Measurements from ENCODE around the gene PLIN4.

DNA sequence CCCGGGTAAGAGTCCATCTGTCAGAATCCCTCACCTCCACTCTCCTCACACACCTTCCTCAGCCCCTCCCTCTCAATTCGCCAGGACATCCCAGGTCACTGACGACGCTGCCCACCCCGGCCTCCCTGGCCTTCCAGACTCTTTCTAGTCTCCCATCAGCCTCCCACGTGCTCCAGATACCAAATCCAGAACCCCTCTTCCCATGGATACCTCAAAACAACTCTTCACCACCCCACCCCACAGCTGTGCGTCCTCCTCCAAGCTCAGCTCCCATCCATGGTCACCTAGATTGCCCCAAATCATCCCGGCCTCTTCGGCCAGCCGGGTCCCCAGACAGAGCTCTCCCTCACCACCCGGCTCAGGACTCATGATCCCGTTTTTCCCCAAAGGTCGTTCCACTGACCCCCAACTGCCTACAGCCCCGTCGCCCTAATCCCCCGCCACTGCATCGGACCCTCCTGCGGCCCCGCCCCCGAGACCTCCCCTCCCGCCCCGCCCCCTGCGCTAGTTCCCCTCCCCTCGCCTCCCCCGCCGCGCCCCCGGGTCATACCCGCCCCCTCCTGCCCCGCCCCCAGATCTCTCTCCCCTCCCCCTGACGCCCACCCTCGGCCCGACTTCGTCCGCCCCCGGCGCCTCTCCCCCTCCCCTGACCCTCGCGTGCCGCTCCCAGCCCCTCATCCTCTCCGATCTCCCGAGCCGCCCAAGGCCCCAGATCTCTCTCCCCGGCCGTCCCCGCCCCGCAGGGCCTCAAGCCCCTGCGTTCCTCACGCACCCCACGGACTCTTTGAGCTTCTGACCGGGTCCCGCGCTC, 61.2 kb downstream of the PLIN4 start:
- no peak for TF ChIP-seq ETV6 (conservative IDR thresholded peaks at IDR 0.05 in 1 of 2, IDR thresholded peaks at IDR 0.05 in 1 of 2; ENCODE audit: borderline replicate concordance in 1 of 2, low read depth in 1 of 2)
- TF ChIP-seq CREM (IDR thresholded peaks at IDR 0.05; ENCODE audit: low read depth): no peak
- TF ChIP-seq, protein P1, sequence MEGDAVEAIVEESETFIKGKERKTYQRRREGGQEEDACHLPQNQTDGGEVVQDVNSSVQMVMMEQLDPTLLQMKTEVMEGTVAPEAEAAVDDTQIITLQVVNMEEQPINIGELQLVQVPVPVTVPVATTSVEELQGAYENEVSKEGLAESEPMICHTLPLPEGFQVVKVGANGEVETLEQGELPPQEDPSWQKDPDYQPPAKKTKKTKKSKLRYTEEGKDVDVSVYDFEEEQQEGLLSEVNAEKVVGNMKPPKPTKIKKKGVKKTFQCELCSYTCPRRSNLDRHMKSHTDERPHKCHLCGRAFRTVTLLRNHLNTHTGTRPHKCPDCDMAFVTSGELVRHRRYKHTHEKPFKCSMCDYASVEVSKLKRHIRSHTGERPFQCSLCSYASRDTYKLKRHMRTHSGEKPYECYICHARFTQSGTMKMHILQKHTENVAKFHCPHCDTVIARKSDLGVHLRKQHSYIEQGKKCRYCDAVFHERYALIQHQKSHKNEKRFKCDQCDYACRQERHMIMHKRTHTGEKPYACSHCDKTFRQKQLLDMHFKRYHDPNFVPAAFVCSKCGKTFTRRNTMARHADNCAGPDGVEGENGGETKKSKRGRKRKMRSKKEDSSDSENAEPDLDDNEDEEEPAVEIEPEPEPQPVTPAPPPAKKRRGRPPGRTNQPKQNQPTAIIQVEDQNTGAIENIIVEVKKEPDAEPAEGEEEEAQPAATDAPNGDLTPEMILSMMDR (IDR thresholded peaks at IDR 0.05 in 2 of 3, conservative IDR thresholded peaks at IDR 0.05 in 1 of 3; ENCODE audit: control insufficient read depth in 2 of 3, extremely low read depth in 1 of 3, insufficient read depth in 1 of 3, low read depth in 3 of 3, low read length in 3 of 3): no peak
- TF ChIP-seq ZZZ3 (IDR thresholded peaks at IDR 0.05; ENCODE audit: control insufficient read depth, insufficient read length, low read depth): no peak
- no peak for TF ChIP-seq EP300 (IDR thresholded peaks at IDR 0.05; ENCODE audit: borderline replicate concordance in 1 of 2, control insufficient read depth in 1 of 2, low read depth in 2 of 2, low read length in 2 of 2)
- TF ChIP-seq, protein P2, sequence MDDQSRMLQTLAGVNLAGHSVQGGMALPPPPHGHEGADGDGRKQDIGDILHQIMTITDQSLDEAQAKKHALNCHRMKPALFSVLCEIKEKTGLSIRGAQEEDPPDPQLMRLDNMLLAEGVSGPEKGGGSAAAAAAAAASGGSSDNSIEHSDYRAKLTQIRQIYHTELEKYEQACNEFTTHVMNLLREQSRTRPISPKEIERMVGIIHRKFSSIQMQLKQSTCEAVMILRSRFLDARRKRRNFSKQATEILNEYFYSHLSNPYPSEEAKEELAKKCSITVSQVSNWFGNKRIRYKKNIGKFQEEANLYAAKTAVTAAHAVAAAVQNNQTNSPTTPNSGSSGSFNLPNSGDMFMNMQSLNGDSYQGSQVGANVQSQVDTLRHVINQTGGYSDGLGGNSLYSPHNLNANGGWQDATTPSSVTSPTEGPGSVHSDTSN (IDR thresholded peaks at IDR 0.05; ENCODE audit: insufficient replicate concordance, low read depth, low read length): no peak
- no peak for TF ChIP-seq NRF1 (conservative IDR thresholded peaks at IDR 0.05; ENCODE audit: low read depth, low read length)
- TF ChIP-seq RAD21 (IDR thresholded peaks at IDR 0.05; ENCODE audit: insufficient read depth, low read depth, low read length): no peak
- TF ChIP-seq, protein P3, sequence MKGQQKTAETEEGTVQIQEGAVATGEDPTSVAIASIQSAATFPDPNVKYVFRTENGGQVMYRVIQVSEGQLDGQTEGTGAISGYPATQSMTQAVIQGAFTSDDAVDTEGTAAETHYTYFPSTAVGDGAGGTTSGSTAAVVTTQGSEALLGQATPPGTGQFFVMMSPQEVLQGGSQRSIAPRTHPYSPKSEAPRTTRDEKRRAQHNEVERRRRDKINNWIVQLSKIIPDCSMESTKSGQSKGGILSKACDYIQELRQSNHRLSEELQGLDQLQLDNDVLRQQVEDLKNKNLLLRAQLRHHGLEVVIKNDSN (IDR thresholded peaks at IDR 0.05; ENCODE audit: borderline replicate concordance, extremely low read length, insufficient read depth, low read depth, low read length): no peak
- TF ChIP-seq, protein P4, sequence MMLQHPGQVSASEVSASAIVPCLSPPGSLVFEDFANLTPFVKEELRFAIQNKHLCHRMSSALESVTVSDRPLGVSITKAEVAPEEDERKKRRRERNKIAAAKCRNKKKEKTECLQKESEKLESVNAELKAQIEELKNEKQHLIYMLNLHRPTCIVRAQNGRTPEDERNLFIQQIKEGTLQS (IDR thresholded peaks at IDR 0.05; ENCODE audit: borderline replicate concordance, extremely low read depth, low read depth, low read length): no peak
- TF ChIP-seq, protein P5, sequence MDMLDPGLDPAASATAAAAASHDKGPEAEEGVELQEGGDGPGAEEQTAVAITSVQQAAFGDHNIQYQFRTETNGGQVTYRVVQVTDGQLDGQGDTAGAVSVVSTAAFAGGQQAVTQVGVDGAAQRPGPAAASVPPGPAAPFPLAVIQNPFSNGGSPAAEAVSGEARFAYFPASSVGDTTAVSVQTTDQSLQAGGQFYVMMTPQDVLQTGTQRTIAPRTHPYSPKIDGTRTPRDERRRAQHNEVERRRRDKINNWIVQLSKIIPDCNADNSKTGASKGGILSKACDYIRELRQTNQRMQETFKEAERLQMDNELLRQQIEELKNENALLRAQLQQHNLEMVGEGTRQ (IDR thresholded peaks at IDR 0.05; ENCODE audit: borderline replicate concordance, low read depth, low read length): no peak
- no peak for TF ChIP-seq NR2C1 (IDR thresholded peaks at IDR 0.05)
- TF ChIP-seq JUND (IDR thresholded peaks at IDR 0.05; ENCODE audit: low read depth, low read length): no peak
